Neural crest cell (in vitro differentiated cells): Measurements from ENCODE around the gene CNOT1. TPM values are rescaled to one million over a fixed set of nuclear protein-coding genes. Genes with fewer than 3 reads are reported as not detected.

Experiments
- DNase-seq: peaks from one replicate; pipeline ENCODE4 v3.0.0; 2021; ENCODE audit warnings: low read depth, mixed read lengths, low spot score
- H3K27ac Mint-ChIP-seq: one replicate; pipeline ENCODE4 v1.8.0; 2021; ENCODE audit warnings: mild to moderate bottlenecking, mixed read lengths; ENCODE audit not compliant: unreplicated experiment
- H3K27me3 Mint-ChIP-seq: 2 replicates; pipeline ENCODE4 v1.8.0; 2021; ENCODE audit warnings: low read depth, mild to moderate bottlenecking, mixed read lengths
- H3K36me3 Mint-ChIP-seq: 2 replicates; pipeline ENCODE4 v1.8.0; 2021; ENCODE audit warnings: low read depth, mild to moderate bottlenecking, mixed read lengths
- H3K4me1 Mint-ChIP-seq: 2 replicates; pipeline ENCODE4 v1.8.0; 2021; ENCODE audit warnings: mixed read lengths
- H3K4me3 Mint-ChIP-seq: one replicate; pipeline ENCODE4 v1.8.0; 2021; ENCODE audit warnings: mild to moderate bottlenecking, mixed read lengths
- H3K9me3 Mint-ChIP-seq: 2 replicates; pipeline ENCODE4 v1.8.0; 2021; ENCODE audit warnings: mixed read lengths
- CTCF ChIP-seq: fragments of 200-600 bp; sonication (generic); conservative IDR thresholded peaks from 2 replicates; pipeline ENCODE4 v1.5.0; 2021; ENCODE audit warnings: antibody characterized with exemption, mild to moderate bottlenecking
- total RNA-seq: library from RNA; stranded (reverse); gene quantifications from 2 replicates; pipeline ENCODE4 v1.2.1, GENCODE V29; 2021

CNOT1 gene
- total RNA-seq, 1 donor from 2014 or later: 254 TPM

GRCh38 chr16:58499615-58500351 is 129.8 kb downstream of the CNOT1 start, which contains the start of gene NDRG4:
Gene NDRG4, plus strand, starts transcription at chr16:58500143. Its CDS starts 106 bp downstream, at chr16:58500249.
- DNase-seq: peak; percentile 71
- peak within 1 kb of the TSS; percentile 89 for H3K4me3 Mint-ChIP-seq
- H3K36me3 Mint-ChIP-seq: no peaks in the 10 kb centered on the region
- TF ChIP-seq CTCF: no peak
- H3K4me1 Mint-ChIP-seq: peaks cover 44% of the 10 kb centered on the region
- H3K27me3 Mint-ChIP-seq: peaks cover 4% of the 10 kb centered on the region
- H3K27ac Mint-ChIP-seq: peak within 1 kb of the TSS; percentile 96
- H3K9me3 Mint-ChIP-seq: no peaks in the 10 kb centered on the region

GRCh38 chr16:58499092-58499511 is 130.5 kb downstream of the CNOT1 start:
- peak overlapping the region; percentile 96 for H3K27ac Mint-ChIP-seq
- TF ChIP-seq CTCF: no peak
- no peaks in the 10 kb centered on the region for H3K9me3 Mint-ChIP-seq
- no peaks in the 10 kb centered on the region for H3K36me3 Mint-ChIP-seq
- peaks cover 4% of the 10 kb centered on the region for H3K27me3 Mint-ChIP-seq
- H3K4me3 Mint-ChIP-seq: peak overlapping the region; percentile 61
- DNase-seq: no peak
- H3K4me1 Mint-ChIP-seq: peaks cover 51% of the 10 kb centered on the region

GRCh38 chr16:58498341-58499091 is 131.1 kb downstream of the CNOT1 start:
- H3K27me3 Mint-ChIP-seq: peaks cover 4% of the 10 kb centered on the region

GRCh38 chr16:58497935-58498334 is 131.7 kb downstream of the CNOT1 start:
- Mint-ChIP-seq H3K9me3 (no peaks in the 10 kb centered on the region), H3K27ac (peak overlapping the region; percentile 88), H3K36me3 (no peaks in the 10 kb centered on the region), H3K4me1 (peaks cover 57% of the 10 kb centered on the region), H3K4me3 (peak overlapping the region; percentile 31), H3K27me3 (peaks cover 4% of the 10 kb centered on the region)
- TF ChIP-seq CTCF: no peak
- DNase-seq: no peak

More at GRCh38 chr16:58498341-58499091, 131.1 kb downstream of the CNOT1 start:
- DNase-seq: no peak
- Mint-ChIP-seq H3K4me1 (peaks cover 53% of the 10 kb centered on the region), H3K36me3 (no peaks in the 10 kb centered on the region), H3K9me3 (no peaks in the 10 kb centered on the region), H3K4me3 (peak overlapping the region; percentile 61), H3K27ac (peak overlapping the region; percentile 96)
- no peak for TF ChIP-seq CTCF

GRCh38 chr16:58497468-58497867 is 132.2 kb downstream of the CNOT1 start:
- no peaks in the 10 kb centered on the region for H3K36me3 Mint-ChIP-seq
- no peak for DNase-seq
- H3K4me3 Mint-ChIP-seq: peak overlapping the region; percentile 31
- peak overlapping the region; percentile 88 for H3K27ac Mint-ChIP-seq
- TF ChIP-seq CTCF: no peak
- H3K4me1 Mint-ChIP-seq: peaks cover 62% of the 10 kb centered on the region
- H3K9me3 Mint-ChIP-seq: no peaks in the 10 kb centered on the region
- H3K27me3 Mint-ChIP-seq: peaks cover 4% of the 10 kb centered on the region
